ENCODE results near the gene RNF128.

GRCh38 chrX:106698693-106699092 lies 27.8 kb upstream of the RNF128 start:
- TF ChIP-seq CTCF (IDR thresholded peaks at IDR 0.05) = no peak
- TF ChIP-seq POLR2A (IDR thresholded peaks at IDR 0.05) = no peak
- no peak for TF ChIP-seq EP300 (IDR thresholded peaks at IDR 0.05)

All from suprapubic skin (tissue), 3 donors.